ENCODE results near the gene ZNF341.

The ZNF341 gene

DNA sequence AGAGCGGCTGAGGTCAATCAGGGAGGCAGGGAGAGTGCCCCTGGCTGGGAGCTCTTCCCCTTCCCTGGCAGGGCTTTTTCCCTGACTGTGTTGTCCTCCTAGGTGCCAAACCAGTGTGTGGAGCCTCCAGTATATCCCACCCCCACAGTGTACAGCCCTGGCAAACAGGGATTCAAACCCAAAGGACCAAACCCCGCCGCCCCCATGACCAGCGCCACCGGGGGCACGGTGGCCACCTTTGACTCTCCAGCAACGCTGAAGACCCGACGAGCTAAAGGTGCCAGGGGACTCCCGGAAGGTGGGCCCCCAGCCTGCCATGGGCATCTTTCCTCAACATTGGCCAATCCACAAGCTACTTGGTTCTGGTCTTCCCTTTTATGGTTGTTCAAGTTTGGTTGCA lies 25.2 kb downstream of the ZNF341 start:
- no peak for DNase-seq (ENCODE audit: low read depth)
- TF ChIP-seq, protein P1, sequence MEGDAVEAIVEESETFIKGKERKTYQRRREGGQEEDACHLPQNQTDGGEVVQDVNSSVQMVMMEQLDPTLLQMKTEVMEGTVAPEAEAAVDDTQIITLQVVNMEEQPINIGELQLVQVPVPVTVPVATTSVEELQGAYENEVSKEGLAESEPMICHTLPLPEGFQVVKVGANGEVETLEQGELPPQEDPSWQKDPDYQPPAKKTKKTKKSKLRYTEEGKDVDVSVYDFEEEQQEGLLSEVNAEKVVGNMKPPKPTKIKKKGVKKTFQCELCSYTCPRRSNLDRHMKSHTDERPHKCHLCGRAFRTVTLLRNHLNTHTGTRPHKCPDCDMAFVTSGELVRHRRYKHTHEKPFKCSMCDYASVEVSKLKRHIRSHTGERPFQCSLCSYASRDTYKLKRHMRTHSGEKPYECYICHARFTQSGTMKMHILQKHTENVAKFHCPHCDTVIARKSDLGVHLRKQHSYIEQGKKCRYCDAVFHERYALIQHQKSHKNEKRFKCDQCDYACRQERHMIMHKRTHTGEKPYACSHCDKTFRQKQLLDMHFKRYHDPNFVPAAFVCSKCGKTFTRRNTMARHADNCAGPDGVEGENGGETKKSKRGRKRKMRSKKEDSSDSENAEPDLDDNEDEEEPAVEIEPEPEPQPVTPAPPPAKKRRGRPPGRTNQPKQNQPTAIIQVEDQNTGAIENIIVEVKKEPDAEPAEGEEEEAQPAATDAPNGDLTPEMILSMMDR (conservative IDR thresholded peaks at IDR 0.05; ENCODE audit: low read depth, low read length): no peak
- H3K4me3 ChIP-seq (ENCODE audit: low read length): no peak overlapping the region

DNA sequence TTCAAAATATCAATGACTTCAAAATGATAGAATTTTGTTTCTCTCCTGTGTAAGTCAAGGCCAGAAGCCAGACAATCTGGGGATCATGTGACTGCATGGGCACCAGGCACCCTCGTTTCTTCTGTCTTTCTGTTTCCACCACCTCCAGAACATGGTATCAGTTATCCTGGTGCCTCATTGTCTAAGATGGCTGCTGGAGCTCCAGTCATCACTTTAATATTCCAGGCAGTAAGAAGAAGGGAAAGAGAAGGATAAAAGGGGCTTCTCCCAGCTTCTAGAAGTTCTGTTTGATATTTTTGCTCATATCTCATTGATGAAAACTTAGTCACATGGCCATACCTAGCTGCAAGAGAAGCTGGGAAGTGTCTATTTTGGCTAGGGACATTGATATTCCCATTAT lies 25.7 kb downstream of the ZNF341 start:
- DNase-seq (ENCODE audit: low read depth): no peak
- no peak overlapping the region for H3K4me3 ChIP-seq (ENCODE audit: low read length)
- TF ChIP-seq, protein P1 (conservative IDR thresholded peaks at IDR 0.05; ENCODE audit: low read depth, low read length): no peak

DNA sequence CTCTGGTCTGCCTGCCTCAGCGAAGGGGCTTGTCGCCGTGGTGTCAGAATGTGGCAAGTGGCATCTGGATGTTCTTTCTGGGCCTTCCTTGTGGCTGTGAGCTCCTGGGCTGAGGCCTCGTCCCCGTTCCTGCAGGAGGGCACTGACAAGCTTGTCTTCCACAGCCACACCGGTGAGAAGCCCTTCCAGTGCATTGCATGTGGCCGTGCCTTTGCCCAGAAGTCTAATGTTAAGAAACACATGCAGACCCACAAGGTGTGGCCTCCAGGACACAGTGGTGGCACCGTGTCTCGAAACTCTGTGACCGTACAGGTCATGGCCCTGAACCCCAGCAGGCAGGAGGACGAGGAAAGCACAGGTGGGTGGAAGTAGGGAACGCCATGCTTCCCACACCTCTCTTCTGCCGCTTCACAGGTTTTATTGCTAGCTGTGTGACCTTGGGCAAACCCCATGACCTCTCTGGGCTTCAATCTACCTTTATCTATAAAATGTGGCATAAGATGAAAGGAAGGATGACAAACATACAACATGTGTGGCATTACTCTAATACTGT lies 30.0 kb downstream of the ZNF341 start:
- DNase-seq (ENCODE audit: low read depth): no peak
- TF ChIP-seq, protein P1 (conservative IDR thresholded peaks at IDR 0.05; ENCODE audit: low read depth, low read length): no peak

DNA sequence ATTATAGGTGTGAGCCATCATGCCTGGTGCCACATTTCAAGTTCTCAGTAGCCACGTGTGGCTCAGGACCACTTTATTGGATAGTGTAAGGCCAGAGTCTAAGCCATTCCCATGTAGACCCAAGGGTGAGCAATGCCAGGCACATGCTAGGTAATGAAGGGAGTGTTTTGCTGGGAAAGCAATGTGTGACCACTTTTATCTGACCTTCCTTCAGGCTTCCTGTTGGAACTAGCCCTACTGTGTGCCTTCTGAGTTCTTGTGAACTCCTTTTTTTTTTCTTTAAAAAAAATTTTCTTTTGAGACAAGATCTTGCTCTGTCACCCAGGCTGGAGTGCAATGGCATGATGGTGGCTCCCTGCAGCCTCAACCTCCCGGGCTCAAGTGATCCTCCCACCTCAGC lies 33.3 kb downstream of the ZNF341 start:
- TF ChIP-seq, protein P1 (conservative IDR thresholded peaks at IDR 0.05; ENCODE audit: low read depth, low read length): no peak
- H3K4me3 ChIP-seq (ENCODE audit: low read length): no peak overlapping the region
- no peak for DNase-seq (ENCODE audit: low read depth)

More for the DNA sequence above, 30.0 kb downstream of the ZNF341 start:
- no peak overlapping the region for H3K4me3 ChIP-seq (ENCODE audit: low read length)

DNA sequence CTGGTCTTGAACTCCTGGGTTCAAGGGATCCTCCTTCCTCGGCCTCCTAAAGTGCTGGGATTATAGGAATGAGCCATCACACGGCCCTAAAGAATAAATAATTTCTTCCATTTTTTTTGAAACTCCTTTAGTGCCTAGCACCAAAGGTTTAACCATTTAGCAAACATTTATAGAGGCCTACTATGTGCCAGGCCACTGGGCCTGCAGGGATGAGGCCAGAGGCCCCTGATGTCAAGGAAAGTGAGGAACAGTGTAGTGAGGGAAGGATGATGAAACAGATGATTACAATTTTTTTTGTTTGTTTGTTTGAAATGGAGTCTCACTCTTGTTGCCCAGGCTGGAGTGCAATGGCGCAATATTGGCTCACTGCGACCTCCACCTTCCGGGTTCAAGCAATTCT lies 33.8 kb downstream of the ZNF341 start:
- no peak overlapping the region for H3K4me3 ChIP-seq (ENCODE audit: low read length)
- TF ChIP-seq, protein P1 (conservative IDR thresholded peaks at IDR 0.05; ENCODE audit: low read depth, low read length): no peak
- DNase-seq (ENCODE audit: low read depth): no peak

DNA sequence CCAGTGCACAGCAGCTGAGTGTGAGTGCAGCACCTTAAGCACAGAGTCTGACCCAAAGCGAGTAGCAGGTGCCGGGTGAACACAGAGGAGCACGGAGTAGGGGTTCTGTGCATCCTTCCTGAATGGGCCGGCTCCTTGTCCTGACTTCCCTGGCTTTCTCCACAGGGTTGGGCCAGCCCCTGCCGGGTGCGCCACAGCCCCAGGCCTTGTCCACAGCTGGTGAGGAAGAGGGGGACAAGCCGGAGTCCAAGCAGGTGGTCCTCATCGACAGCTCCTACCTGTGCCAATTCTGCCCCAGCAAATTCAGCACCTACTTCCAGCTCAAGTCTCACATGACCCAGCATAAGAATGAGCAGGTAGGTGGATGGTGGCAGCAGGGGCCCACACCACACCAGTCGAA lies 34.9 kb downstream of the ZNF341 start:
- TF ChIP-seq, protein P1 (conservative IDR thresholded peaks at IDR 0.05; ENCODE audit: low read depth, low read length): no peak
- DNase-seq (ENCODE audit: low read depth): no peak
- H3K4me3 ChIP-seq (ENCODE audit: low read length): no peak overlapping the region

DNA sequence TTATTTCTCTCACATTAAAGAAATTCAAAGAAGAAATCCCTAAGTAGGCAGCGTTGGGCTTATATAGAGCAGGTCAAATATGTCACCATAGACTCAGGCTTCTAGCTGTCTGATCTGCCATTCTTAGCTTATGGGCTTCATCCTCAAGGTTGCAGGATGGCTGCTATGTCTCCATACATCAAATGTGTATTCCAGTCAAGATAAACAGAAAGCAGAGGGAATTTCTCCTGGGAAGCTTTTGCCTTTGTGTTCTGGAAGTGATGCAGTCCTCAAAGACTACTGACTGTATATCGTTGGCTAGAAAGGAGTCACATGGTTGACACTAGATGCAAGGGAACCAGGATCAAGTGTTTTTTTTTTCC lies 36.0 kb downstream of the ZNF341 start:
- H3K4me3 ChIP-seq (ENCODE audit: low read length): no peak overlapping the region
- DNase-seq (ENCODE audit: low read depth): no peak
- TF ChIP-seq, protein P1 (conservative IDR thresholded peaks at IDR 0.05; ENCODE audit: low read depth, low read length): no peak
